Activated CD4-positive, alpha-beta T cell treated with anti-CD3 and anti-CD28 coated beads, Interleukin-2, amount 10 ng/mL, durations not matched to agents 7 days and 5 days (primary cell): ENCODE measurements around the gene TTLL10. TPM values are rescaled to one million over a fixed set of nuclear protein-coding genes. Genes with fewer than 3 reads are reported as not detected.
A peak's percentile ranks its signal among the peaks of the same experiment; 100 is the strongest.

Experiments used
- CTCF ChIA-PET: fragments of 350-600 bp; sonication (Branson Sonifier 250); formaldehyde crosslinking; loops from one replicate; lab custom pipeline; 2021; ENCODE audit warnings: antibody characterized with exemption; lab: Charles Lee
- POLR2A ChIA-PET: fragments of 350-600 bp; sonication (Branson Sonifier 250); formaldehyde crosslinking; loops from one replicate; lab custom pipeline; 2021; ENCODE audit warnings: antibody characterized with exemption; lab: Charles Lee
- DNase-seq: peaks from one replicate; pipeline ENCODE4 v3.0.0-alpha.2; 2020
- H3K27ac Mint-ChIP-seq: one replicate; pipeline ENCODE4 v1.8.0; 2021; ENCODE audit warnings: mild to moderate bottlenecking, moderate library complexity, mixed read lengths
- H3K27me3 Mint-ChIP-seq: one replicate; pipeline ENCODE4 v1.8.0; 2021; ENCODE audit warnings: mixed read lengths
- H3K36me3 Mint-ChIP-seq: one replicate; pipeline ENCODE4 v1.8.0; 2021; ENCODE audit warnings: low read depth, mixed read lengths
- H3K4me1 Mint-ChIP-seq: one replicate; pipeline ENCODE4 v1.8.0; 2021; ENCODE audit warnings: mixed read lengths
- H3K4me3 Mint-ChIP-seq: one replicate; pipeline ENCODE4 v1.8.0; 2021; ENCODE audit warnings: mild to moderate bottlenecking, moderate library complexity, mixed read lengths
- H3K9me3 Mint-ChIP-seq: one replicate; pipeline ENCODE4 v1.8.0; 2021; ENCODE audit warnings: mixed read lengths
- microRNA-seq: library from miRNA; unstranded; fragments of <30 nt; microRNA quantifications from one replicate; pipeline ENCODE4 v1.2.0, GENCODE V29; 2021; ENCODE audit warnings: borderline microRNAs expressed, borderline replicate concordance
- total RNA-seq, 2 experiments: library from RNA; stranded (reverse); gene quantifications; one replicate each; pipeline ENCODE4 v1.2.3, GENCODE V29; 2021

TTLL10 gene
- total RNA-seq, 2 experiments from 2014 or later, result 0.15 to 0.27 TPM

DNA sequence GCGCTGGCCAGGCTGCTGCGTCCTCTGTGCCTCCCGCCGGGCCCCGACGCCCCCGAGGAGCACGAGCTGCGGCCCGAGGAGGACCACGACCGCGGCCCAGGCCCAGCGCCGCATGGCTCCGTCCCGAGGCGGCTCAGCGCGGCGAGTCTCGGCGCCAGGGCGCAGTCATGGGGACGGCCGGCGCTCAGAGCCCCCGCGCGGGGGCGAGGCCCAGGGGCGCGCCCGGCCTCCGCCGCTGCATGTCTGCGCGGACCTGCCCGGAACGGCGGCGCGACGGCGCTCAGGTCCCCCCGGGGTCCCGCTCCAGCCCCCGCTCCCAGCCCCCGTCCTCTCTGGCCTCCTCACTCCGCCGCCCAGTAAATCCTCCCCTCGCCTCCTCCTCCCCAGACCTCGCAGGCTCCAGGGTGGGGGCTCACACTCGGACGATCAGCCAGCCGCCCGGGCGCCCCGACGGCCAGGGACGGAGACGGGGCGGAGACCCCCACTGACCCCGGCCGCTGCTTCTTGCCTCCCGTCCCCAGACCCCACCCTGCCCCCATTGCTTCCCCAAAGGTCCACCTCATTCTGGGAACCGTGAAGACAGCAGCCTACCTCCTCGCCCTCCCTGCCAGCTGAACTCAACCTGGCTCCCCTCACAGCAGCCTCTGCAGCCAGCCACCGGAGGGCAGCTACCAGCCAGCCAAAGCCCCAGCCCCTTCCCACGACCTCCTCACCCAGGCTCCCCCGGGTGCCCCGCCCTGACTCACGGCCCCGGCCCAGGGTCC is 73.1 kb downstream of the TTLL10 start, which contains the start of gene C1QTNF12:
TSS of gene C1QTNF12 (minus strand) at position 146 of the 764 bp plus-strand sequence. CDS start at position 114, 32 bp downstream.
- Mint-ChIP-seq H3K9me3 (no peaks in the 10 kb centered on the region), H3K27ac (no peak within 1 kb of the TSS), H3K4me1 (peaks cover 9% of the 10 kb centered on the region), H3K4me3 (no peak within 1 kb of the TSS), H3K36me3 (peaks cover 2% of the 10 kb centered on the region), H3K27me3 (peaks cover 5% of the 10 kb centered on the region)
- POLR2A ChIA-PET, result no interaction called here
- no peak for DNase-seq
- CTCF ChIA-PET, result no interaction called here

- Mint-ChIP-seq H3K4me3 (no peak overlapping the region), H3K27me3 (peaks cover 5% of the 10 kb centered on the region), H3K27ac (no peak overlapping the region), H3K9me3 (no peaks in the 10 kb centered on the region), H3K4me1 (peaks cover 9% of the 10 kb centered on the region), H3K36me3 (peaks cover 2% of the 10 kb centered on the region)
- CTCF ChIA-PET, result no interaction called here
- no peak for DNase-seq
- POLR2A ChIA-PET, result no interaction called here
These were observed 73.7 kb downstream of the TTLL10 start for GRCh38 chr1:1247341-1247913.

Small RNAs within 50 kb of the gene (microRNA-seq; reads per million reads assigned to microRNA genes)
- gene MIR200A, result 4.8 reads per million, percentile 26 among the genes with 10 or more reads in this experiment
- 4.8 reads per million, percentile 26 among the genes with 10 or more reads in this experiment for gene MIR200B
- 2.1 reads per million, percentile 5 among the genes with 10 or more reads in this experiment for gene MIR429

Other genes starting within 250 kb of the TTLL10 start
- gene SAMD11, start 250.0 kb upstream of the TTLL10 start, total RNA-seq, result not detected
- 10 to 100 TPM; 60.5 to 71.8 TPM for gene NOC2L, start 214.6 kb upstream of the TTLL10 start, total RNA-seq
- gene KLHL17, start 213.3 kb upstream of the TTLL10 start, total RNA-seq, result 10 to 100 TPM; 23.6 to 27.1 TPM
- gene PLEKHN1, start 207.4 kb upstream of the TTLL10 start, total RNA-seq, result 1 to 10 TPM; 3.2 TPM
- not detected for gene PERM1, start 191.8 kb upstream of the TTLL10 start, total RNA-seq
- under 1 TPM; 0.42 to 0.46 TPM for gene HES4, start 173.8 kb upstream of the TTLL10 start, total RNA-seq
- gene ISG15, start 160.4 kb upstream of the TTLL10 start, total RNA-seq, result 100 to 1,000 TPM; 237 to 332 TPM
- gene AGRN, start 153.8 kb upstream of the TTLL10 start, total RNA-seq, result 1 to 10 TPM; 7.4 to 8.3 TPM
- not detected for gene RNF223, start 99.6 kb upstream of the TTLL10 start, total RNA-seq
- 10 to 100 TPM; 18.0 to 22.0 TPM for gene C1orf159, start 57.8 kb upstream of the TTLL10 start, total RNA-seq
- 10 to 100 TPM; 26.0 to 33.9 TPM for gene TNFRSF18, start 32.7 kb downstream of the TTLL10 start, total RNA-seq
- 10 to 100 TPM; 44.1 to 52.8 TPM for gene TNFRSF4, start 40.3 kb downstream of the TTLL10 start, total RNA-seq
- 10 to 100 TPM; 81.7 to 91.4 TPM for gene SDF4, start 58.1 kb downstream of the TTLL10 start, total RNA-seq
- 10 to 100 TPM; 15.8 to 19.2 TPM for gene B3GALT6, start 58.4 kb downstream of the TTLL10 start, total RNA-seq
- 1 to 10 TPM; 1.2 to 1.4 TPM for gene C1QTNF12, start 72.8 kb downstream of the TTLL10 start, total RNA-seq
- 10 to 100 TPM; 63.4 to 63.7 TPM for gene UBE2J2, start 100.0 kb downstream of the TTLL10 start, total RNA-seq
- gene SCNN1D, start 106.6 kb downstream of the TTLL10 start, total RNA-seq, result 1 to 10 TPM; 5.1 to 6.6 TPM
- gene ACAP3, start 134.1 kb downstream of the TTLL10 start, total RNA-seq, result 10 to 100 TPM; 69.5 to 92.1 TPM
- 10 to 100 TPM; 18.9 to 24.4 TPM for gene PUSL1, start 134.7 kb downstream of the TTLL10 start, total RNA-seq
- 100 to 1,000 TPM; 123 to 126 TPM for gene INTS11, start 150.8 kb downstream of the TTLL10 start, total RNA-seq
- 10 to 100 TPM; 25.2 to 27.6 TPM for gene CPTP, start 150.9 kb downstream of the TTLL10 start, total RNA-seq
- gene TAS1R3, start 157.4 kb downstream of the TTLL10 start, total RNA-seq, result 1 to 10 TPM; 3.1 to 3.7 TPM
- 10 to 100 TPM; 33.0 to 34.0 TPM for gene DVL1, start 175.5 kb downstream of the TTLL10 start, total RNA-seq
- under 1 TPM; 0.15 to 0.30 TPM for gene MXRA8, start 184.7 kb downstream of the TTLL10 start, total RNA-seq
- 100 to 1,000 TPM; 101 to 125 TPM for gene AURKAIP1, start 201.3 kb downstream of the TTLL10 start, total RNA-seq
- gene CCNL2, start 225.5 kb downstream of the TTLL10 start, total RNA-seq, result 100 to 1,000 TPM; 122 to 131 TPM
- 100 to 1,000 TPM in 1 of 2 experiments, 10 to 100 TPM in 1; 98.6 to 107 TPM for gene MRPL20, start 233.4 kb downstream of the TTLL10 start, total RNA-seq
- gene ANKRD65, start 247.4 kb downstream of the TTLL10 start, total RNA-seq, result not detected